Adrenal gland (tissue), 12 donors: ENCODE data around the gene ACHE. TPM values are rescaled to one million over a fixed set of nuclear protein-coding genes. Genes with fewer than 3 reads are reported as not detected.

ENCODE experiments used
- DNase-seq, 7 donors: peaks; one replicate each; pipeline ENCODE4 v3.0.0-alpha.2; 2019 to 2020
- H3K27ac ChIP-seq, 5 donors: fragments of 200-600 bp; sonication (generic) in 4 of 5; 1 replicate in 3 of 5; 2 replicates in 2 of 5; pipeline versions ENCODE4 v1.5.1 to v1.8.0; 2016 to 2020; ENCODE audit warnings: mild to moderate bottlenecking in 1 of 5
- H3K27me3 ChIP-seq: fragments of 200-600 bp; 2 replicates; pipeline ENCODE4 v1.8.0; 2021
- H3K36me3 ChIP-seq, 2 donors: fragments of 200-600 bp; replicated peaks in 1 of 2; 1 replicate in 1 of 2; 2 replicates in 1 of 2; pipeline versions ENCODE4 v1.5.1 to v1.8.0; 2018 to 2022
- H3K4me1 ChIP-seq, 2 donors: fragments of 200-600 bp; replicated peaks in 1 of 2; 1 replicate in 1 of 2; 2 replicates in 1 of 2; pipeline versions ENCODE4 v1.5.1 to v1.8.0; 2018 to 2021
- H3K4me3 ChIP-seq, 4 donors: fragments of 200-600 bp; sonication (generic) in 3 of 4; one replicate each; pipeline ENCODE4 v1.5.1; 2016 to 2018
- H3K9me3 ChIP-seq, 3 donors: fragments of 200-600 bp; sonication (generic) in 1 of 3; replicated peaks in 1 of 3; 1 replicate in 2 of 3; 2 replicates in 1 of 3; pipeline versions ENCODE4 v1.5.1 to v1.8.0; 2016 to 2021
- POLR2A ChIP-seq, 2 donors: fragments of 450-650 bp; IDR thresholded peaks; one replicate each; pipeline ENCODE4 v1.6.1; 2017; ENCODE audit warnings: antibody characterized with exemption in 2 of 2, mild to moderate bottlenecking in 2 of 2, moderate library complexity in 1 of 2
- WGBS, 4 donors: extraction: QIAGEN DNeasy Blood & Tissue Kit in 2 of 4; methylation state at CpG; one replicate each; pipeline versions ENCODE4 v1.1.5 to v1.1.7; 2013 to 2017; 5-methylcytosine and 5-hydroxymethylcytosine counted together
- intact Hi-C, 2 donors: fragments of 100-400 bp; cut with DNase I; formaldehyde crosslinking; loops; one replicate each; pipeline versions ENCODE4 v1.14.1 to v1.15.0; 2022 to 2023
- polyA plus RNA-seq, 3 donors: library from polyadenylated mRNA; stranded (reverse); fragments of 200-250 nt in 2 of 3; fragments of 350-450 nt in 1 of 3; fragmentation: Illumina TruSeq in 1 of 3; extraction: RNeasy Lipid Tissue Mini Kit (QIAGEN cat#74804) in 1 of 3; gene quantifications; one replicate each; pipeline ENCODE4 v1.2.3, GENCODE V29; 2013 to 2014
- total RNA-seq, 9 donors: library from RNA; depleted of rRNA in 4 of 9; stranded (reverse); fragments of >200 nt in 4 of 9; fragments of 120-200 nt in 1 of 9; fragmentation: NEBNext Ultra II Directional in 1 of 9; extraction: Animal tissue kit (Norgen Biotek cat#: 25700) in 1 of 9; gene quantifications; one replicate each; pipeline versions ENCODE4 v1.1.0 to v1.2.4, GENCODE V29; 2013 to 2023
- TF ChIP-seq, protein P1 (sequence below), 6 experiments: fragments of 450-650 bp in 4 of 6; fragments of 200-600 bp in 2 of 6; sonication (generic) in 1 of 6; IDR thresholded peaks; 1 replicate in 5 of 6; 2 replicates in 1 of 6; pipeline versions ENCODE4 v1.5.1 to v1.8.0; 2016 to 2021; ENCODE audit warnings: antibody characterized with exemption in 6 of 6, mild to moderate bottlenecking in 2 of 6, moderate library complexity in 1 of 6
- donor health status: healthy with polysubstance abuse.
- donor health status: Bipolar disorder and iron deficiency.
- donor health status: DM: yes; HTN: yes; CAD: no.
- donor health status: DM: no; HTN: no; CAD: no.
- donor health status: DM: no; HTN: no; CAD: no.
- donor health status: DM: yes; HTN: yes; CAD: no.

The ACHE gene
- total and polyA plus RNA-seq, 12 donors = 0.26 to 10.2 (median 2.1) TPM

DNA sequence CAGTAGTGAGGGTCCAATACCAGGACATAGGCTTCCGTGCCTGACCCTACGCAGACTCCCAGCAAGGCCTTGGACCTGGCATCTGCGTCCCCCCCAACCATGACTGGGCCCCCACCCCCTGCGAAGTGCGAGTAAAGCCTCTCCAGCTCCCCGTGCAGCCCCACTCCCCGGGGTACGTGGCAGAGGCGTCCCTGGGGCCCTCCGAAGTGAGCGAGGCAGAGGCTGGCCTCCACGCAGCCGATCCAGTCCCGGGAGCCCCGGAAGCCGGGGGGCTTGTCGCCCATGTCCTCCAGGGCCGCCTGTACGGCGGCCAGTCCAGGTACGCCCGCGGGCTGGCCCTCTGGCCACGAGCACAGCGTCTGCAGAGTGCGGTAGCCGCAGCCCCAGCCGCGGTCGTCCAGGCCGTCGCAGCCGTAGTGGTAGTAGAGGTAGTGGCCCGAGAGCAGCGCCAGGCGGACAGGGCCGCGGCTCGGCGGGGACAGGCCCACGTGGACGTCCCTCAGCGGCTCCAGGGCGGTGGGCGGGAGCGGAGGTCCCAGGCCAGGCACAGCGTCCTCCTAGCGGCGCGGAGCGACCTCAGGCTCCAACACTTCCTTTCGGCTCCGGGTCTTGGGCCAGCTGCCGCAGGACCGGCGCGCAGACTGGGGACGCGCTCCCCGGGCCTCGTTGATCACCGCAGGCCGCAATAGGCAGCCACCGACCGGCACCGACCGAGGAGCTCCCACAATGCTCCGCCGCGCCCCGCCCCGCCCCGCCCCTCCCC lies 6.5 kb downstream of the ACHE start, which contains the start of gene UFSP1:
UFSP1 (minus strand) TSS at position 728 of the 763 bp plus-strand sequence; CDS start at position 284, 444 bp downstream.
- Histone ChIP-seq H3K4me3 (peak within 1 kb of the TSS; percentile 15 to 65 (median 32)), H3K9me3 (no peaks in the 10 kb centered on the region), H3K27me3 (no peaks in the 10 kb centered on the region), H3K4me1 (peaks cover 16 to 35% of the 10 kb centered on the region in 2 donors), H3K27ac (peak within 1 kb of the TSS; percentile 74 to 94 (median 81)), H3K36me3 (peaks cover 0 to 43% of the 10 kb centered on the region in 2 donors)
- intact Hi-C loops = no loop called here
- 4 to 6% (median 4%) methylated on average over 13 to 71 of the region's 73 CpGs; no CpG with 5 or more reads in 1 of the 4 donors for WGBS, 4 donors
- DNase-seq = peak in 3 of 7 donors; percentile 43 to 73 (median 67)
- TF ChIP-seq, protein P1, sequence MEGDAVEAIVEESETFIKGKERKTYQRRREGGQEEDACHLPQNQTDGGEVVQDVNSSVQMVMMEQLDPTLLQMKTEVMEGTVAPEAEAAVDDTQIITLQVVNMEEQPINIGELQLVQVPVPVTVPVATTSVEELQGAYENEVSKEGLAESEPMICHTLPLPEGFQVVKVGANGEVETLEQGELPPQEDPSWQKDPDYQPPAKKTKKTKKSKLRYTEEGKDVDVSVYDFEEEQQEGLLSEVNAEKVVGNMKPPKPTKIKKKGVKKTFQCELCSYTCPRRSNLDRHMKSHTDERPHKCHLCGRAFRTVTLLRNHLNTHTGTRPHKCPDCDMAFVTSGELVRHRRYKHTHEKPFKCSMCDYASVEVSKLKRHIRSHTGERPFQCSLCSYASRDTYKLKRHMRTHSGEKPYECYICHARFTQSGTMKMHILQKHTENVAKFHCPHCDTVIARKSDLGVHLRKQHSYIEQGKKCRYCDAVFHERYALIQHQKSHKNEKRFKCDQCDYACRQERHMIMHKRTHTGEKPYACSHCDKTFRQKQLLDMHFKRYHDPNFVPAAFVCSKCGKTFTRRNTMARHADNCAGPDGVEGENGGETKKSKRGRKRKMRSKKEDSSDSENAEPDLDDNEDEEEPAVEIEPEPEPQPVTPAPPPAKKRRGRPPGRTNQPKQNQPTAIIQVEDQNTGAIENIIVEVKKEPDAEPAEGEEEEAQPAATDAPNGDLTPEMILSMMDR (IDR thresholded peaks at IDR 0.05) = peak in 3 of 6 experiments; percentile 6 to 33 (median 21)
- TF ChIP-seq POLR2A (IDR thresholded peaks at IDR 0.05) = no peak

DNA sequence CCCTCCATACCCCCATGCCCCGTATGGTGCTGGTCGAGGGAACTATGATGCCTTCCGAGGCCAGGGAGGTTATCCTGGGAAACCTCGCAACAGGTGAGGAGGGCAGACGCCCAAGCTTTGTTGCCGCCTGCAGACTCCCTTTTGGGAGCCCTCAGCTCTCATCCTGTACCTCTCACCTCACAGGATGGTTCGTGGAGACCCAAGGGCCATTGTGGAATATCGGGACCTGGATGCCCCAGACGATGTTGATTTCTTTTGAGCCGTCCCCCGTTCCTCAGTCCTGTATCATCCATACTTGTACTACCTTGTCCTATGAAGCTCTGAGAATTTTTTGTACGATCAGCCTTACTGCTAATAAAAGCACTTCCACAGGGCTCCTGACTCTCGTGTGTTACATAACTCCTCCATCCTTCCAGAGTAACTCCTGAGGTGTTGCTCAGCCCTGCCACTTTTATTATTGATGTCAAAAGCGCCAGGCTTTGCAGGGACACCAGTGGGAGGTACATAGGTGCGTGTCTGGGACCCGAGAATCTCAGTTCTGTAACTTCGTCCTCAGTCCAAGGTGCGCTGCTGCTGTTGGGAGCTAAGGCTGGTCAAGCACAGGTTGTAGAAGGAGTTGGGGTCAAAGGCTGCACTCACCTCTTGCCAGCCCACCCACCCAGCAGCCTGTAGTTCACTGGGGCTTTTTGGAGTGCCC lies 7.2 kb downstream of the ACHE start:
- H3K4me3 ChIP-seq = peak overlapping the region in 1 of 4 donors; percentile 65
- peaks cover 16 to 35% of the 10 kb centered on the region in 2 donors for H3K4me1 ChIP-seq
- peak in 2 of 7 donors; percentile 20 to 40 for DNase-seq
- H3K9me3 ChIP-seq = no peaks in the 10 kb centered on the region
- H3K27me3 ChIP-seq = no peaks in the 10 kb centered on the region
- TF ChIP-seq POLR2A (IDR thresholded peaks at IDR 0.05) = no peak
- TF ChIP-seq, protein P1 (IDR thresholded peaks at IDR 0.05) = no peak
- H3K27ac ChIP-seq = peak overlapping the region in 4 of 5 donors; percentile 66 to 90 (median 78)
- intact Hi-C loops = no loop called here
- WGBS, 4 donors = 76 to 85% (median 80%) methylated on average over 18 of the region's 18 CpGs
- peaks cover 0 to 50% of the 10 kb centered on the region in 2 donors for H3K36me3 ChIP-seq

DNA sequence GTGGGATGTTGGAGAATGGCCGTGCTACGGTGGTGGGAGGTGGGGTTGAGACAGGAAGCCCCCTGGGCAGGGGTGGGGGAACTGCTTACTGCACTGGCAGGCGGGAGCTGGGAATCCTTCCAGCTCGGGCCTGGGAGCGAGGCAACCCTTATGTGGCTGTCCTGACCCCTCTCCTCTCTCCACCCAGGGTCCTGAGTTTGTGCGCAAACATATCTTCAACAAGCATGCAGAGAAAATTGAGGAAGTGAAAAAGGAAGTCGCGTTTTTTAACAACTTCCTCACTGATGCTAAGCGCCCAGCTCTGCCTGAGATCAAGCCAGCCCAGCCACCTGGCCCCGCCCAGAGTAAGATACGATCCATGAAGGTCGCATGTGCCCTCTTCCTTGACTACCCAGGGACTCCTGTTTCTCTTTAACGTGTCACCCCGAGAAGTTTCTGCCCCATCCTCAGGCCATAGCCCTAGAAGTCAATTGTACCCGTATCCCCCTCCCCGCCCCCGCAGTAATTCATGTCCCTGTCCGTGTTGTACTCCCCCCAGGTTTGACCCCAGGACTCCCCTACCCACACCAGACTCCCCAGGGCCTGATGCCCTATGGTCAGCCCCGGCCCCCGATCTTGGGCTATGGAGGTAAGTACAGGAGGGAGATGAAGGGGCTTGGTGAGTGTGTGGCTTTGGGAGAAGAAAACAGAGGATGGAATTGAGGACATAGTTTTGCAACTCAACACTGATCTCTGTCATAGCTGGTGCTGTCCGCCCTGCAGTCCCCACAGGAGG lies 8.0 kb downstream of the ACHE start:
- H3K36me3 ChIP-seq = peaks cover 0 to 58% of the 10 kb centered on the region in 2 donors
- intact Hi-C loops = no loop called here

More for the DNA sequence above, 8.0 kb downstream of the ACHE start:
- peak in 2 of 7 donors; percentile 30 to 40 for DNase-seq
- Histone ChIP-seq H3K4me3 (no peak overlapping the region), H3K9me3 (no peaks in the 10 kb centered on the region), H3K27me3 (no peaks in the 10 kb centered on the region), H3K27ac (peak overlapping the region in 3 of 5 donors; percentile 37 to 80 (median 72)), H3K4me1 (peaks cover 16 to 35% of the 10 kb centered on the region in 2 donors)
- TF ChIP-seq, protein P1 (IDR thresholded peaks at IDR 0.05) = no peak
- TF ChIP-seq POLR2A (IDR thresholded peaks at IDR 0.05) = no peak
- WGBS, 4 donors = 54 to 66% (median 59%) methylated on average over 16 to 21 of the region's 21 CpGs
